ENCODE data around the gene PSIP1. TPM values are rescaled to one million over a fixed set of nuclear protein-coding genes. Genes with fewer than 3 reads are reported as not detected.

The PSIP1 gene
- total RNA-seq, 1 experiment from 2014 or later = 302 TPM

DNA sequence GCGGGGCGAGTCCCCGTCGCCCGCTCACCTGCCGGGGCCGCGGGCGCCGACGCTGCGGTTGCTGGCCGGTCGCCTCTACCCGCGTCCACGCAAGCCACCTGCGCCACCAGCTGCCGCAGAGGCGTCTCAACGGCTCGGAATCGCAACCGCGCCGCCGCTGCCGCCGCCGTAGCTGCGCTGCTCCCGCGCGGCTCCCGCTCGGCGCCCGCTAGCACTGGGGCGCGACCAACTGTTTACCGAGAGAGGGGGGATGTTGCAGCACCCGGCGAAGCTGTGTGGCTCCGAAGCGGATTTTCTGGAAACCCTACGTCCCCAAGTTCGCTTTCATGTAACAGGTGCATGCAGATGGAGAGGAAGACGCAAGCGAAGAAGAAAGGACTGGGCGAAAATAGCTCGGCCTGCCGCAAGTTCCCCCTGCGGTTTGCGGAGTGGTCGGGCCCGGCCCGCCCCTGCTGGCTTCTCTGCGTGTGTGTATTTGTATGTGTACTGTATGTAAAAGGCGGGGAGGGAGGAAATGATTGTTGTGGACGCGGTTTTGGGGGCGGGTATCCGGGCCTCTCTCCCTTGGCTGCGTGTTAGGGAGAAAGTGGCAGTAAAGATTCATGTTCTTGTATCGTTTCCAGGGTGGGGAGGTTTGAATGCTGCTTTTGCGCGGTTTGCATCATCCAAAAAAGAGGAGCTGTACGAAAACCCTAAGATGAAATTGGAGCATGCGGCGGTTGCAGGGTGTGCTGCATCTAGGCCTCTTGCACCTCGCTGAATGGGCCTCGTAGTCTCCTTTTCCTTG lies at the start of gene PSIP1 (continued):
- TF ChIP-seq SMAD3 (CRISPR knock-in tag; IDR thresholded peaks at IDR 0.05; ENCODE audit: borderline replicate concordance) = no peak
- TF ChIP-seq, protein P1, sequence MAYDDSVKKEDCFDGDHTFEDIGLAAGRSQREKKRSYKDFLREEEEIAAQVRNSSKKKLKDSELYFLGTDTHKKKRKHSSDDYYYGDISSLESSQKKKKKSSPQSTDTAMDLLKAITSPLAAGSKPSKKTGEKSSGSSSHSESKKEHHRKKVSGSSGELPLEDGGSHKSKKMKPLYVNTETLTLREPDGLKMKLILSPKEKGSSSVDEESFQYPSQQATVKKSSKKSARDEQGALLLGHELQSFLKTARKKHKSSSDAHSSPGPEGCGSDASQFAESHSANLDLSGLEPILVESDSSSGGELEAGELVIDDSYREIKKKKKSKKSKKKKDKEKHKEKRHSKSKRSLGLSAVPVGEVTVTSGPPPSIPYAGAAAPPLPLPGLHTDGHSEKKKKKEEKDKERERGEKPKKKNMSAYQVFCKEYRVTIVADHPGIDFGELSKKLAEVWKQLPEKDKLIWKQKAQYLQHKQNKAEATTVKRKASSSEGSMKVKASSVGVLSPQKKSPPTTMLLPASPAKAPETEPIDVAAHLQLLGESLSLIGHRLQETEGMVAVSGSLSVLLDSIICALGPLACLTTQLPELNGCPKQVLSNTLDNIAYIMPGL (CRISPR knock-in tag; IDR thresholded peaks at IDR 0.05) = peak; percentile 93
- 0 out of 2 replicates have a peak, but pooled peaks have one; percentile 65 for TF ChIP-seq KAT7 (CRISPR knock-in tag; IDR thresholded peaks at IDR 0.05; ENCODE audit: borderline replicate concordance)
- no peak for TF ChIP-seq GTF2I (CRISPR knock-in tag; conservative IDR thresholded peaks at IDR 0.05)
- TF ChIP-seq ZNF317 (CRISPR knock-in tag; IDR thresholded peaks at IDR 0.05; ENCODE audit: borderline replicate concordance, low read depth) = no peak
- TF ChIP-seq JAZF1 (CRISPR knock-in tag; IDR thresholded peaks at IDR 0.05) = no peak
- no peak for TF ChIP-seq SOX15 (CRISPR knock-in tag; IDR thresholded peaks at IDR 0.05)
- TF ChIP-seq, protein P2, sequence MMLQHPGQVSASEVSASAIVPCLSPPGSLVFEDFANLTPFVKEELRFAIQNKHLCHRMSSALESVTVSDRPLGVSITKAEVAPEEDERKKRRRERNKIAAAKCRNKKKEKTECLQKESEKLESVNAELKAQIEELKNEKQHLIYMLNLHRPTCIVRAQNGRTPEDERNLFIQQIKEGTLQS (CRISPR knock-in tag; conservative IDR thresholded peaks at IDR 0.05) = no peak
- TF ChIP-seq NR3C1 (CRISPR knock-in tag; conservative IDR thresholded peaks at IDR 0.05; ENCODE audit: low read depth) = no peak; the same call in 1 of the 2 replicates
- TF ChIP-seq RELA (CRISPR knock-in tag; IDR thresholded peaks at IDR 0.05; ENCODE audit: borderline replicate concordance) = 0 out of 2 replicates have a peak, but pooled peaks have one; percentile 30
- TF ChIP-seq, protein P3, sequence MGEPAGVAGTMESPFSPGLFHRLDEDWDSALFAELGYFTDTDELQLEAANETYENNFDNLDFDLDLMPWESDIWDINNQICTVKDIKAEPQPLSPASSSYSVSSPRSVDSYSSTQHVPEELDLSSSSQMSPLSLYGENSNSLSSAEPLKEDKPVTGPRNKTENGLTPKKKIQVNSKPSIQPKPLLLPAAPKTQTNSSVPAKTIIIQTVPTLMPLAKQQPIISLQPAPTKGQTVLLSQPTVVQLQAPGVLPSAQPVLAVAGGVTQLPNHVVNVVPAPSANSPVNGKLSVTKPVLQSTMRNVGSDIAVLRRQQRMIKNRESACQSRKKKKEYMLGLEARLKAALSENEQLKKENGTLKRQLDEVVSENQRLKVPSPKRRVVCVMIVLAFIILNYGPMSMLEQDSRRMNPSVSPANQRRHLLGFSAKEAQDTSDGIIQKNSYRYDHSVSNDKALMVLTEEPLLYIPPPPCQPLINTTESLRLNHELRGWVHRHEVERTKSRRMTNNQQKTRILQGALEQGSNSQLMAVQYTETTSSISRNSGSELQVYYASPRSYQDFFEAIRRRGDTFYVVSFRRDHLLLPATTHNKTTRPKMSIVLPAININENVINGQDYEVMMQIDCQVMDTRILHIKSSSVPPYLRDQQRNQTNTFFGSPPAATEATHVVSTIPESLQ (CRISPR knock-in tag; IDR thresholded peaks at IDR 0.05) = no peak
- peak; percentile 72 for TF ChIP-seq FOXK1 (CRISPR knock-in tag; IDR thresholded peaks at IDR 0.05)
- peak; percentile 52; the same call in 1 of the 2 replicates for TF ChIP-seq NR2C2 (CRISPR knock-in tag; IDR thresholded peaks at IDR 0.05)
- no peak for TF ChIP-seq AR (CRISPR knock-in tag; IDR thresholded peaks at IDR 0.05)
- TF ChIP-seq ZNF232 (CRISPR knock-in tag; IDR thresholded peaks at IDR 0.05) = 0 out of 2 replicates have a peak, but pooled peaks have one; percentile 31
- 0 out of 2 replicates have a peak, but pooled peaks have one; percentile 48 for TF ChIP-seq SMAD4 (CRISPR knock-in tag; IDR thresholded peaks at IDR 0.05)
- peak; percentile 85 for TF ChIP-seq IRF1 (CRISPR knock-in tag; IDR thresholded peaks at IDR 0.05)

DNA sequence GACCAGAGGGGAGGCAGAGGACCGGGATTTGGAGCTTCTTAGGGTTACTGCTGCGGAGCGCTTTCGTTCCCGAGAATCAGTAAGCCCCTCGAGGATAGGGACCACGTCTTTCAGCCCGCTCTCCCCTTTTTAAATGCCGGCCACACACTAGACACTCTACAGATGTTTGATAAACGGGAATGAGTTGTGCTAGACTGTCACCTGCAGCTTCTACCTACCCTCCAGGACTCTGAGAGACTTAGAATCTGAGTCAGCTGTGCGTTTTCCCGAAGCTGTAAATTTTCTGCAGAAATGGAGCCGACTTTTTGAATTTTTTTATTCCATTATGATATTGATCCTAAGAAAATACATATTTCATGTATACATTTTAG lies 42.7 kb upstream of the PSIP1 start:
- Mint-ChIP-seq H3K4me1 (peaks cover 7% of the 10 kb centered on the region), H3K36me3 (no peaks in the 10 kb centered on the region), H3K9me3 (no peaks in the 10 kb centered on the region), H3K27me3 (ENCODE audit: low read depth) (no peaks in the 10 kb centered on the region; the same call in 1 of the 2 replicates), H3K27ac (peak overlapping the region; percentile 16; the same call in 1 of the 2 replicates), H3K4me3 (peak overlapping the region; percentile 88)
- ChIA-PET CTCF (interaction anchor here (0.6 to 2.0 kb wide), 18 partner anchors 13 to 418 kb away, joined by 3 to 30 read pairs (median 4); partner anchors contain the start of genes PSIP1 and SNAPC3), POLR2A (interaction anchor here (1.0 to 2.4 kb wide), 12 partner anchors 13 to 321 kb away, joined by 3 to 36 read pairs (median 4); partner anchors contain the start of genes PSIP1 and TTC39B)
- ATAC-seq (peak; percentile 4), DNase-seq (ENCODE audit: low spot score) (no peak)
- TF ChIP-seq ZBTB21 (CRISPR knock-in tag; IDR thresholded peaks at IDR 0.05; ENCODE audit: borderline replicate concordance) (no peak), CDX4 (CRISPR knock-in tag; IDR thresholded peaks at IDR 0.05; ENCODE audit: borderline replicate concordance) (no peak), ZNF219 (CRISPR knock-in tag; IDR thresholded peaks at IDR 0.05; ENCODE audit: borderline replicate concordance) (no peak), MAX (CRISPR knock-in tag; IDR thresholded peaks at IDR 0.05) (no peak), NR3C1 (CRISPR knock-in tag; conservative IDR thresholded peaks at IDR 0.05; ENCODE audit: low read depth) (no peak), ESRRA (CRISPR knock-in tag; IDR thresholded peaks at IDR 0.05; ENCODE audit: borderline replicate concordance) (no peak), SMAD3 (CRISPR knock-in tag; IDR thresholded peaks at IDR 0.05; ENCODE audit: borderline replicate concordance) (no peak), FOXP1 (CRISPR knock-in tag; IDR thresholded peaks at IDR 0.05; ENCODE audit: borderline replicate concordance) (no peak), SMAD4 (CRISPR knock-in tag; IDR thresholded peaks at IDR 0.05) (no peak), CREM (CRISPR knock-in tag; IDR thresholded peaks at IDR 0.05) (no peak)
- TF ChIP-seq, protein P4, sequence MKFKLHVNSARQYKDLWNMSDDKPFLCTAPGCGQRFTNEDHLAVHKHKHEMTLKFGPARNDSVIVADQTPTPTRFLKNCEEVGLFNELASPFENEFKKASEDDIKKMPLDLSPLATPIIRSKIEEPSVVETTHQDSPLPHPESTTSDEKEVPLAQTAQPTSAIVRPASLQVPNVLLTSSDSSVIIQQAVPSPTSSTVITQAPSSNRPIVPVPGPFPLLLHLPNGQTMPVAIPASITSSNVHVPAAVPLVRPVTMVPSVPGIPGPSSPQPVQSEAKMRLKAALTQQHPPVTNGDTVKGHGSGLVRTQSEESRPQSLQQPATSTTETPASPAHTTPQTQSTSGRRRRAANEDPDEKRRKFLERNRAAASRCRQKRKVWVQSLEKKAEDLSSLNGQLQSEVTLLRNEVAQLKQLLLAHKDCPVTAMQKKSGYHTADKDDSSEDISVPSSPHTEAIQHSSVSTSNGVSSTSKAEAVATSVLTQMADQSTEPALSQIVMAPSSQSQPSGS (CRISPR knock-in tag; IDR thresholded peaks at IDR 0.05; ENCODE audit: borderline replicate concordance, low read depth) = no peak

Measured in WTC11 (cell line).